AG08396 (cell line): ENCODE measurements around the gene RAVER2.
"Not testable (repeated sequence)": the region's sequence is repeated elsewhere in the genome, so short reads cannot be mapped to it uniquely, and the experiment has no call there.

Source experiments
- DNase-seq: peaks from one replicate; pipeline ENCODE4 v3.0.0; 2012; ENCODE audit warnings: low spot score, mixed read lengths

Gene RAVER2

GRCh38 chr1:64748706-64749105 lies 3.8 kb downstream of the RAVER2 start:
- no peak for DNase-seq

GRCh38 chr1:64750092-64750491 lies 5.2 kb downstream of the RAVER2 start:
- DNase-seq, result no peak

DNA sequence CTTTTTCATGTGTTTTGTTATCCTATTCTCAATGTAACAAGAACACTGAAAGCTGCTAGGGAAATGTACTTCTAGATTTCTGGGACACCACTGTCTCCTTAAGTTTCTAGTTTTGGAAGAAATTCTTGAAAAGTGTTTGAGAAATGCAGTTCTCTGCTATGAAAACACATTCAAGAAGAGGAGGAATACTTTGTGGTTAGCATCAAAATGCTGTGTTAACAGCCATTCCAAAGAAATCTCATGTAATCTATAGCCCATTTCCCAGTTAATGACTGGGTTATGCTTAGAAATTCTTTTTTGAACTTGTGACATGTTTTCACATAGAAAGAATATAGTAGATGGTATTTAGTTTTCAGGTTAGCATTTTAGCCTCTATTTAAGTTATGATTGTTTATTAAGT lies 6.0 kb downstream of the RAVER2 start:
- no peak for DNase-seq

DNA sequence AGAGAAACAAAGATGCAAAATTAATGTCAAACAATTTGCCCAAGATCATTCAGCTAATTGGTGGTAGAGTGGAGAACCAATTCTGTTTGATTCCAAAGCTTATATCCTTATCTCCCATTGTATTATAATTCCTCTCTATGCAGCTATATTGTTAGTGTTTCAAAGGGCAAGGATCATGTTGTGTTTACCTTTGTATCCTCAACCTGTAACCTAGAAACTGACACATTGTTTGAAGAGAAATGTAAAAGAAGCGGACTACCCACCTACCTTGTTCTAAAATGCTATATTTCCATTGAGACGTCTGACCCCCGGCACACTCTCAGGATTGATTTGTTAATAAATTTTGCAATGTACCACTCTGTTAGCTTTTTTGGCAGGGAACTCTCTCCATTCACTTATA lies 9.3 kb downstream of the RAVER2 start:
- no peak for DNase-seq

GRCh38 chr1:64755361-64755760 lies 10.5 kb downstream of the RAVER2 start:
- DNase-seq, result no peak

DNA sequence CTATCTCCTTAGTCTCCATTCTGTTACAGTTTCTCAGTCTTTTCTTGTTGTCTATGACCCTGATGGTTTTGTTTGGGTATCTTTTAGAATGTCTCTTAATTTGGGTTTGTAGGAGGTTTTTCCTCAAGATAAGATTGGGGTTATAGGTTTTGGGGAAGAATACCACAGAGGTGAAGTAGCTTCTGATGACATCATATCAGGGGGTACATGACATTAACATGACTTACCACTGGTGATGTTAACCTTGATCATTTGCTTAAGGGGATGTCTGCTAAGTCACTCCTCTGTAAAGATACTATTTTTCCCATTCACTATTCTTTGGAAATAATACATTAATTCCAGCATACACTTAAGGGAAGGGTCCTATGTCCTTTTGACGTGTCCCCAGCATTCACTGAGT lies 11.9 kb downstream of the RAVER2 start:
- DNase-seq, result no peak

DNA sequence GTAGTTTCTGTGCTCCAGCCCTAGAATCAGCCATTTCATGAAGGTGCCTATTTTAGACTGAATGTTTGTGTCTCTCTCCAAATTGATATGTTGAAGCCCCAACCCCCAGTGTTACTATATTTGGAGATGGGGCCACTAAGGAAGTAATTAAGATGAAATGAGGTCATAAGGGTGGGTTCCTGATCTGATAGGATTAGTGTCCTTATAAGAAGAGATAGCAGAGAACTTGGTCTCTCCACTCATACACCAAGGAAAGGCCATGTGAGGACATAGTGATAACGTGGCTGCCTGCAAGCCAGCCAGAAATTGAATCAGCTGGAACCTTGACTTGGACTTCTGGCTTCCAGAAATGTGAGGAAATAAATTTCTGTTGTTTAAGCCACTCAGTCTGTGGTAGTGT lies 12.3 kb downstream of the RAVER2 start:
- no peak for DNase-seq

- DNase-seq, result no peak
These were observed 13.4 kb downstream of the RAVER2 start for GRCh38 chr1:64758233-64758632.

DNA sequence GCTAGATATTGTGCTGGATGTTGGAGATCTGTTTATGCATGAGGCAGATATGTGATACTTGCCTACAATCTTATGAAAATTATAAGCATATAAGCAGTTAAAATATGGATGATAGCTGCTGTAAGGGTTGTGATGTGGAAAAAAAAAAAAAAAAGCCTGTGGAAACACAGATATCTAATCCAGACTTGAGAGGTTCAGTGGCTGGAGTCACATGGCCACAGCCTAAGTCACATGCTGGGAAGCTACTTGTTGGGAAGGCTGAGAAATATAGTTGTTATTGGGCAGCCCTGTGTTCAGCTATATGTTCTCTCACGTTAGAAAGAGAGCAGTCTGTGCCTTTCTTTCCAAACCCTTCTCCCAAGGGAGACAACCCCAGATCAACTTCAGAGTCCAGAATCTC lies 15.1 kb downstream of the RAVER2 start:
- DNase-seq, result no peak

GRCh38 chr1:64765012-64765411 lies 20.1 kb downstream of the RAVER2 start:
- DNase-seq, result no peak

DNA sequence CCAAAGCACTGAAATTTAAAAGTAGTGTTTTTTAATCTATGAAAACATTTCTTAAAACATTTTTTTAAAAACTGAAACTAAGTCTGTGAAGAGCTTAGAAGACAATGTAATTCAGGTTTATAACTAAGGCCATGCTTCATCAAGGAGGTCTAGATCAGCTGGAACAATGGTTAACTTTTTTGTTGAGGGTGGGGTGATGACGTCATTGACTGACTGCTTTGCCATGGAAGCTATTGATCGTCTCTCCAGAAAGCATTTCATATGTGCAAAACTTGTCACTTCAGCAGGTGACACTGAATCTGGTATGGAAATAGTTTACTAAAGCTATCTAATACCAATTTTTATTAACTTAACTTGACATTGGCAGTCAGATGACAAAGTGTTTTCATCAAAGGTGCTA lies 21.0 kb downstream of the RAVER2 start:
- no peak for DNase-seq

DNA sequence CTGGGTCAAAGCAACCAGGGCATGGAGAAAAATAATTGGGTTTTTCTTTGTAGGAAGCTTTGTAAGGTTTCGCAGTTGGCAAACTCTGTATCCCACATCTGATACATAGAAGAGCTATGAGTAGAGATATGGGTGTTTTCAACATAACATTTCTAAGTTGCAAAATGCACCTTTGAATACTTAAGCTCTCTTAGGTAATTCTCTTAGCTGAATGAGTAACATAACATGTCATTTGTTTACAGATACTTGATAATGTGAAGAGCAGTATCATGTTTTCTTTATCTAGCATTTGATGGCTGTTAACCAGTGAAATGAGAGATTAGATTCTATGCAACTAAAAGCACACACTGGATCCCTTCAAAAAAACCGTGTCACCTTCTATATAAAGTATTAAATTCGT lies 21.6 kb downstream of the RAVER2 start:
- no peak for DNase-seq

DNA sequence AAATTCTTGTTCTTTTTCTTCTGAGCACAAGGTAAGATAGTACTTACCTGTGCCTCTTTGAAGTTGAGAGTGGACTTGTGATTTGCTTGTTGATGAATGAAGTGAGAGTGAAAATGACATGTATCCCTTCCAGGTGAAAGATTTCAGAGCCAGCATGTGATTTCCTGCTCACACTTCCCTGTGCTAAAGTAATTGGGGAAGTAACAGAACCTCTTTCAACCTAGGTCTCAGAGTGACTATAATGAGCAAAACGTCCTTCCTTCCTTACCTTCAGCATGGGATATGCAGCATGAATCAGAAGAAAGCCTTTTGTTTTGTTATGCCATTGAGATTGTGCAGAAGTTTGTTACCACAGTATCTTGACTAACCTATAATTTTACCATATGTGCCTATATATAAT lies 24.6 kb downstream of the RAVER2 start:
- no peak for DNase-seq

- DNase-seq, result no peak
These were observed 25.1 kb downstream of the RAVER2 start for GRCh38 chr1:64769971-64770370.

- DNase-seq, result not testable (repeated sequence)
These were observed 28.4 kb downstream of the RAVER2 start for GRCh38 chr1:64773306-64773705.

DNA sequence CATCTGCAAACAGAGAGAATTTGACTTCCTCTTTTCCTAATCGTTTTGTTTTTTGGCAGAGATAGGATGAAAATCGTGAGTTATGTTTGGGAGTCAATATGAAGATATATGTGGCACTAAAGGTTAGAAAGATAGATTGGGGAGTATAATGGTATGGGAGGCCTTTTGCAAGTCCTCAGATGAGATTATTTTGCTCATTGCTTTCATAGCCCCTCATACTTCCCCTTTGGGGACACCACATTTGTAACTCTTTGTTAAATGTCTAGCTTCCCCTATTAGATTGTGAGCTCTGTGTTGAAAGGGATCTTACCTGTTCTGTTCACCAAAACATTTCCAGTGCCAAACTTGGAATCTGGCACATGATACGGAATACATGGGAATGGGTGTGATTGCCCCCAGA lies 30.2 kb downstream of the RAVER2 start:
- DNase-seq, result no peak

DNA sequence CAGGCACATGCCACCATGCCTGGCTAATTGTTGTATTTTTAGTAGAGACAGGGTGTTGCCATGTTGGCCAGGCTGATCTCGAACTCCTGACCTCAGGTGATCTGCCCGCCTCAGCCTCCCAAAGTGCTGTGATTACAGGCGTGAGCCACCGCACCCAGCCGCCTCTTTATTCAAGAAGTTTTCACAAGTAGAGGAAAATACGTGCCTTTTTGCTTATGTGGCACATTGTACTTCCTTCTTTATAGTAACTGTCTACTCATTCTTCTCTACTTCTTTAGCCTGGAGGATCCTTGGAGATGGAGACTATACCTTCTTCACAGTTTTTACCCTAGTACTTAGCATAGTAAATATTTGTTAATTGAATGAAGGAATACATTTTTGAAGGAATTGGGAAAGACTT lies 37.2 kb downstream of the RAVER2 start:
- DNase-seq, result not testable (repeated sequence)

GRCh38 chr1:64782848-64783247 lies 38.0 kb downstream of the RAVER2 start:
- not testable (repeated sequence) for DNase-seq

GRCh38 chr1:64790832-64791487 lies 46.1 kb downstream of the RAVER2 start:
- DNase-seq, result no peak

- DNase-seq, result no peak
These were observed 54.0 kb downstream of the RAVER2 start for GRCh38 chr1:64798872-64799271.

GRCh38 chr1:64801851-64802523 lies 57.1 kb downstream of the RAVER2 start:
- DNase-seq, result no peak

DNA sequence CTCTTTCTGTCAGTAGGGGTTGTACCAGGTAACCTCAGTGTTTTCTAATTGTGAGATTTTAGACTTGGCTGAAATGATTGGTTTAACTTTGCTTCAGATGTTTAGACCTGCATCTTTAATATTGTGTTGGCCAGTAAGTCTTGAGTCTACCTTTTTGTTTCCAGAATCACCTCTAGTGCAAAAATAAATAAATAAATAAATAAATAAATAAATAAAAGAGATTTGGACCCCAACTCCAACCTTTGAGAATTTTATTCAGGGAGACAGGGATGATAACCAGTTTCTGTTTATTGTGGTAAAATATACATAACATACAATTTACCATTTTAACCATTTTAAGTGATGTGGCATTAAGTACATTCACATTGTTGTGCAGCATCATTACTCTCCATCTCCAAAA lies 64.4 kb downstream of the RAVER2 start:
- no peak for DNase-seq

- DNase-seq, result no peak
These were observed 65.1 kb downstream of the RAVER2 start for GRCh38 chr1:64810001-64810400.

GRCh38 chr1:64811131-64811530 lies 66.3 kb downstream of the RAVER2 start:
- no peak for DNase-seq
